Measurements from ENCODE around the gene TRIM66. TPM values are rescaled to one million over a fixed set of nuclear protein-coding genes. Genes with fewer than 3 reads are reported as not detected.
A peak's percentile ranks its signal among the peaks of the same experiment; 100 is the strongest.

TRIM66 gene
- polyA plus RNA-seq, 3 donors = 0.04 to 12.0 (median 0.47) TPM

DNA sequence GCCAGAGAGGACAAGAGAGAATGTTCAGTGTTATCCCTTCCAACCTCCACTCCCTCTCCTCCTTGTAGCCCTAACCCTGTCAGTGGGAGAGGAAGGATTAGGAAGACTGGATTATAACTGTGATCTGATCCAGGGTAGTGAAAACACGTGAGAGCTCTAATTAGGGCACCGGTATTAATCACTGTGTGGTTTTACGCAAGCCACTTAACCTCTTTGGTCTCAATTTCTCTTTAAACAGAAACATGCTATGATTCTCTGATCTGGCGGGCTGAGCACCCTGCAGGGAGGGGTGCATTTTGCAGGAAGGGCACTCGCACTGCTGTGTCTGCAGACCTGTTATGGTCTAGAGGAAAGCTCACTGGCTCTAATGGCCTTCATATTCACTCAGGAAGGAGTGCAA is 11.7 kb upstream of the TRIM66 start:
- WGBS (ENCODE audit: insufficient coverage) = 100% methylated on average over 1 of the region's 5 CpGs
- Histone ChIP-seq H3K4me2 (replicated peaks; ENCODE audit: extremely low read depth, low read length, poor library complexity, severe bottlenecking) (no peak overlapping the region), H3K9me3 (replicated peaks in 1 of 2; ENCODE audit: control insufficient read depth in 1 of 2, insufficient read depth in 1 of 2, low read length in 2 of 2) (no peaks in the 10 kb centered on the region), H4K20me1 (ENCODE audit: insufficient read depth, low read length) (no peaks in the 10 kb centered on the region), H3K4me1 (ENCODE audit: control insufficient read depth in 1 of 2, insufficient read depth in 2 of 2, low read length in 2 of 2) (peaks cover 11 to 17% of the 10 kb centered on the region in 2 donors), H2AFZ (ENCODE audit: insufficient read depth, low read depth, low read length, poor library complexity, severe bottlenecking) (no peak overlapping the region), H3K27me3 (ENCODE audit: control insufficient read depth in 2 of 2, insufficient read depth in 2 of 2, low read length in 2 of 2) (no peaks in the 10 kb centered on the region), H3K79me2 (ENCODE audit: insufficient read depth, low read length) (peaks cover 3% of the 10 kb centered on the region), H3K4me3 (replicated peaks in 1 of 3; ENCODE audit: low read depth in 2 of 3, low read length in 3 of 3) (no peak overlapping the region), H3K27ac (ENCODE audit: low read depth in 1 of 2, low read length in 2 of 2) (no peak overlapping the region), H3K9ac (ENCODE audit: insufficient read depth, low read length, poor library complexity, severe bottlenecking) (no peak overlapping the region), H3K36me3 (replicated peaks in 1 of 2; ENCODE audit: control insufficient read depth in 1 of 2, insufficient read depth in 2 of 2, low read length in 2 of 2) (no peaks in the 10 kb centered on the region)
- no peak overlapping the region for H3K27ac Mint-ChIP-seq
- H3K9me3 Mint-ChIP-seq = no peaks in the 10 kb centered on the region
- intact Hi-C loops (cut with micrococcal nuclease) = no loop called here
- peaks cover 22% of the 10 kb centered on the region for H3K4me1 Mint-ChIP-seq
- H3K27me3 Mint-ChIP-seq (ENCODE audit: low read depth in 3 of 3) = peaks cover 0 to 4% (median 0%) of the 10 kb centered on the region in 3 donors
- DNase-seq = no peak
- H3K4me3 Mint-ChIP-seq = no peak overlapping the region
- TF ChIP-seq, protein P1, sequence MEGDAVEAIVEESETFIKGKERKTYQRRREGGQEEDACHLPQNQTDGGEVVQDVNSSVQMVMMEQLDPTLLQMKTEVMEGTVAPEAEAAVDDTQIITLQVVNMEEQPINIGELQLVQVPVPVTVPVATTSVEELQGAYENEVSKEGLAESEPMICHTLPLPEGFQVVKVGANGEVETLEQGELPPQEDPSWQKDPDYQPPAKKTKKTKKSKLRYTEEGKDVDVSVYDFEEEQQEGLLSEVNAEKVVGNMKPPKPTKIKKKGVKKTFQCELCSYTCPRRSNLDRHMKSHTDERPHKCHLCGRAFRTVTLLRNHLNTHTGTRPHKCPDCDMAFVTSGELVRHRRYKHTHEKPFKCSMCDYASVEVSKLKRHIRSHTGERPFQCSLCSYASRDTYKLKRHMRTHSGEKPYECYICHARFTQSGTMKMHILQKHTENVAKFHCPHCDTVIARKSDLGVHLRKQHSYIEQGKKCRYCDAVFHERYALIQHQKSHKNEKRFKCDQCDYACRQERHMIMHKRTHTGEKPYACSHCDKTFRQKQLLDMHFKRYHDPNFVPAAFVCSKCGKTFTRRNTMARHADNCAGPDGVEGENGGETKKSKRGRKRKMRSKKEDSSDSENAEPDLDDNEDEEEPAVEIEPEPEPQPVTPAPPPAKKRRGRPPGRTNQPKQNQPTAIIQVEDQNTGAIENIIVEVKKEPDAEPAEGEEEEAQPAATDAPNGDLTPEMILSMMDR (IDR thresholded peaks at IDR 0.05) = no peak
- peaks cover 5 to 14% of the 10 kb centered on the region in 2 donors for H3K36me3 Mint-ChIP-seq

DNA sequence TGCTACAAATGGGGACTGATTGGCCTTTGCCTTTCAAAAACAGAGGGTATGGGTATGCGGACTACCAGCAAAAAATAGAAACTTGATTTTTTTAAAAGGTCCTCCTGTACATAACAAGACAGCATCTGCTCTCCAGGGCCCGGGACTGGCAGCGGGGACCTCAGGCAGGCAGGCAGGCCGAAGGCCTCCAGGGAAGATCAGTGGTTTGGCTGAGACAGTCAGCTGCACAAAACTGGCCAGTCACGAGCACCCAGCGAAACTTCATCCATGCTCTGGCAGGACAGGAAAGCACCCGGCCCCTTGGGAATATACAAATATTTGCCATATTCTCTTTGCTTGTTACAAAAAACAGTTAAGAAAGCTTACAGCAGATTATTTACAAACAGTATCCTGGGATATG is 11.1 kb upstream of the TRIM66 start:
- Mint-ChIP-seq H3K27ac (peak overlapping the region in 1 of 7 donors; percentile 4), H3K9me3 (no peaks in the 10 kb centered on the region), H3K4me3 (no peak overlapping the region), H3K36me3 (peaks cover 5 to 14% of the 10 kb centered on the region in 2 donors), H3K4me1 (peaks cover 23% of the 10 kb centered on the region), H3K27me3 (ENCODE audit: low read depth in 3 of 3) (peaks cover 0 to 2% (median 0%) of the 10 kb centered on the region in 3 donors)
- 99% methylated on average over 5 of the region's 7 CpGs for WGBS (ENCODE audit: insufficient coverage)
- Histone ChIP-seq H3K9me3 (replicated peaks in 1 of 2; ENCODE audit: control insufficient read depth in 1 of 2, insufficient read depth in 1 of 2, low read length in 2 of 2) (no peaks in the 10 kb centered on the region), H3K27ac (ENCODE audit: low read depth in 1 of 2, low read length in 2 of 2) (no peak overlapping the region), H3K79me2 (ENCODE audit: insufficient read depth, low read length) (peaks cover 3% of the 10 kb centered on the region), H4K20me1 (ENCODE audit: insufficient read depth, low read length) (no peaks in the 10 kb centered on the region), H3K4me1 (ENCODE audit: control insufficient read depth in 1 of 2, insufficient read depth in 2 of 2, low read length in 2 of 2) (peaks cover 11 to 20% of the 10 kb centered on the region in 2 donors), H3K9ac (ENCODE audit: insufficient read depth, low read length, poor library complexity, severe bottlenecking) (no peak overlapping the region), H3K4me2 (replicated peaks; ENCODE audit: extremely low read depth, low read length, poor library complexity, severe bottlenecking) (no peak overlapping the region), H3K36me3 (replicated peaks in 1 of 2; ENCODE audit: control insufficient read depth in 1 of 2, insufficient read depth in 2 of 2, low read length in 2 of 2) (no peaks in the 10 kb centered on the region), H3K27me3 (ENCODE audit: control insufficient read depth in 2 of 2, insufficient read depth in 2 of 2, low read length in 2 of 2) (no peaks in the 10 kb centered on the region), H3K4me3 (replicated peaks in 1 of 3; ENCODE audit: low read depth in 2 of 3, low read length in 3 of 3) (no peak overlapping the region), H2AFZ (ENCODE audit: insufficient read depth, low read depth, low read length, poor library complexity, severe bottlenecking) (no peak overlapping the region)
- intact Hi-C loops (cut with micrococcal nuclease) = no loop called here
- no peak for DNase-seq
- TF ChIP-seq, protein P1 (IDR thresholded peaks at IDR 0.05) = no peak
